Mammary epithelial cell (primary cell): ENCODE results near the gene STARD10.

Experiments
- CTCF ChIP-seq, 2 donors: IDR thresholded peaks in 1 of 2; conservative IDR thresholded peaks in 1 of 2; 2 replicates each; pipeline ENCODE4 v1.5.1; 2011 to 2012; ENCODE audit warnings: inconsistent platforms in 2 of 2, low read length in 2 of 2, mild to moderate bottlenecking in 2 of 2, control low read depth in 1 of 2, low read depth in 1 of 2; ENCODE audit not compliant: insufficient read depth in 1 of 2; ENCODE audit errors: extremely low read depth in 1 of 2
- EZH2 ChIP-seq: IDR thresholded peaks from 2 replicates; pipeline ENCODE4 v1.6.1; 2012; ENCODE audit warnings: low read length, inconsistent platforms, borderline replicate concordance

- TF ChIP-seq CTCF (conservative IDR thresholded peaks at IDR 0.05 in 1 of 2, IDR thresholded peaks at IDR 0.05 in 1 of 2; ENCODE audit: extremely low read depth in 1 of 2, insufficient read depth in 1 of 2, low read depth in 1 of 2, low read length in 2 of 2): no peak
- no peak for TF ChIP-seq EZH2
Measured at GRCh38 chr11:72813740-72814285, 20.0 kb upstream of the STARD10 start.
